ENCODE results near the gene ATXN1.

DNA sequence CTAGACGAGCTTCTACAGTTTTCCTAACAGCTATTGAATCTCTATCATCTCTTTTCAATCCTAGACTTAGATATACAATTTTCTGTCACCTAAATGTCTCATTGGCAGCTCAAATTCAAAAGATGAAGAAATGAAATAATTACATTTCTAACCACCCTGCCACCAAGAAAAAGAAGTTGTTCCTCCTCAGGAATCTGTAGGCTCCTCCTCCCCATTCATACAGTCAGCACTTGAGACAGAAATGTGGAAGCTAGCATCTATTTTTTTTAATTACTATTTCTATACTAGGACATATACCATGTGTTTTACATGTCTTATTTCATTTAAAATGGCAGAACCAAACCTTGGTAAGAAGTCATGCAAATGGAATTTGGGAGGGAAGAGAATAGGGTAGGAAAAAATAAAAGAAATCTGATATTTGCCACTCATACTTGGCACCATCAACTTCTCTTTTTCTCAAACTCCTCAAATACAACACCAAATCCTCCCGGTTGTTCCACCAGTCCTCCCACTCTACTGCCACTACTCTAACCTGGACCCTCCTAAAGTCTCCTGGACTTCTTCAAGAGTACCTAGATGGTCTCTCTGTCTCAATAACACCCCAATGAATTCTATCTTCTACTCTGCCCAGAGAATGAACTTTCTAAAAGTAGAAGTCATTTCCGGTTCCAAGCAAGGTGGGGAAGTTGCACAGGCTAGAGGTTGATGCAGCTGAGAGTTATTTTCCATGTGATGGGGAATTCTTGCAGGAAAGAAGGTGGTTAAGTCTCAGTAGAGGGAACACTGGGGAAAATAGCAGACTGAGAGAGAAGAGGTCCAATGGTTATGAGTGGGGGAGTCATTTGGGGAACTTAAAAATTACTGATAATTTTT is 54.1 kb downstream of the ATXN1 start:
- TF ChIP-seq, protein P1, sequence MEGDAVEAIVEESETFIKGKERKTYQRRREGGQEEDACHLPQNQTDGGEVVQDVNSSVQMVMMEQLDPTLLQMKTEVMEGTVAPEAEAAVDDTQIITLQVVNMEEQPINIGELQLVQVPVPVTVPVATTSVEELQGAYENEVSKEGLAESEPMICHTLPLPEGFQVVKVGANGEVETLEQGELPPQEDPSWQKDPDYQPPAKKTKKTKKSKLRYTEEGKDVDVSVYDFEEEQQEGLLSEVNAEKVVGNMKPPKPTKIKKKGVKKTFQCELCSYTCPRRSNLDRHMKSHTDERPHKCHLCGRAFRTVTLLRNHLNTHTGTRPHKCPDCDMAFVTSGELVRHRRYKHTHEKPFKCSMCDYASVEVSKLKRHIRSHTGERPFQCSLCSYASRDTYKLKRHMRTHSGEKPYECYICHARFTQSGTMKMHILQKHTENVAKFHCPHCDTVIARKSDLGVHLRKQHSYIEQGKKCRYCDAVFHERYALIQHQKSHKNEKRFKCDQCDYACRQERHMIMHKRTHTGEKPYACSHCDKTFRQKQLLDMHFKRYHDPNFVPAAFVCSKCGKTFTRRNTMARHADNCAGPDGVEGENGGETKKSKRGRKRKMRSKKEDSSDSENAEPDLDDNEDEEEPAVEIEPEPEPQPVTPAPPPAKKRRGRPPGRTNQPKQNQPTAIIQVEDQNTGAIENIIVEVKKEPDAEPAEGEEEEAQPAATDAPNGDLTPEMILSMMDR (IDR thresholded peaks at IDR 0.05; ENCODE audit: low read depth, low read length): no peak
- no peak for TF ChIP-seq EZH2phosphoT487 (IDR thresholded peaks at IDR 0.05; ENCODE audit: low read depth)
